Fibroblast of skin of scalp (primary cell): ENCODE results near the gene PIH1D2. TPM values are rescaled to one million over a fixed set of nuclear protein-coding genes. Genes with fewer than 3 reads are reported as not detected.
"Not testable (repeated sequence)": the region's sequence is repeated elsewhere in the genome, so short reads cannot be mapped to it uniquely, and the experiment has no call there.

ENCODE experiments used
- DNase-seq: peaks from one replicate; pipeline ENCODE4 v3.0.0-alpha.2; 2013
- polyA plus RNA-seq, 2 experiments: library from polyadenylated mRNA; unstranded; fragments of 120-200 nt; gene quantifications; one replicate each; pipeline ENCODE4 v1.2.1, GENCODE V29; 2013; ENCODE audit not compliant: insufficient read length in 2 of 2

PIH1D2 gene
- 2.5 TPM for polyA plus RNA-seq (2013, experiment 1 of 2; ENCODE audit: insufficient read length)
- polyA plus RNA-seq (2013, experiment 2 of 2; ENCODE audit: insufficient read length), result 1.7 TPM

- DNase-seq, result peak; percentile 91
Observed at GRCh38 chr11:112073941-112074811, at the start of gene PIH1D2, which contains the start of gene NKAPD1. Gene PIH1D2, minus strand, starts transcription at chr11:112074017. Its CDS starts 843 bp downstream, at chr11:112073174. Gene NKAPD1, plus strand, starts transcription at chr11:112074299. Its CDS starts 1,276 bp downstream, at chr11:112075575.

GRCh38 chr11:112123129-112123528 lies 49.3 kb upstream of the PIH1D2 start:
- DNase-seq, result no peak

GRCh38 chr11:112121981-112122615 lies 48.3 kb upstream of the PIH1D2 start:
- DNase-seq, result no peak

- DNase-seq, result no peak
Observed at GRCh38 chr11:112118176-112118575, 44.4 kb upstream of the PIH1D2 start.

GRCh38 chr11:112115386-112115785 lies 41.6 kb upstream of the PIH1D2 start:
- no peak for DNase-seq

GRCh38 chr11:112114460-112114859 lies 40.6 kb upstream of the PIH1D2 start:
- no peak for DNase-seq

GRCh38 chr11:112113539-112114457 lies 40.0 kb upstream of the PIH1D2 start:
- DNase-seq, result peak; percentile 69

GRCh38 chr11:112106070-112106469 lies 32.3 kb upstream of the PIH1D2 start:
- no peak for DNase-seq

GRCh38 chr11:112103446-112103845 lies 29.6 kb upstream of the PIH1D2 start:
- DNase-seq, result no peak

- DNase-seq, result peak; percentile 28
Observed at GRCh38 chr11:112100462-112100861, 26.6 kb upstream of the PIH1D2 start.

GRCh38 chr11:112097734-112098528 lies 24.1 kb upstream of the PIH1D2 start:
- DNase-seq, result no peak

GRCh38 chr11:112096194-112096593 lies 22.4 kb upstream of the PIH1D2 start:
- no peak for DNase-seq

- DNase-seq, result not testable (repeated sequence)
Observed at GRCh38 chr11:112095302-112095701, 21.5 kb upstream of the PIH1D2 start.

- DNase-seq, result no peak
Observed at GRCh38 chr11:112087212-112087611, 13.4 kb upstream of the PIH1D2 start.

GRCh38 chr11:112086422-112087191 lies 12.8 kb upstream of the PIH1D2 start, which contains the start of the genes SDHD and TIMM8B:
Gene SDHD, plus strand, starts transcription at chr11:112086873. Its CDS starts 35 bp downstream, at chr11:112086908.
Gene TIMM8B, minus strand, starts transcription at chr11:112086756. Its CDS starts 33 bp downstream, at chr11:112086723.
- peak; percentile 98 for DNase-seq

GRCh38 chr11:112085822-112086421 lies 12.1 kb upstream of the PIH1D2 start:
- DNase-seq, result peak; percentile 20

GRCh38 chr11:112082729-112083128 lies 8.9 kb upstream of the PIH1D2 start:
- no peak for DNase-seq

GRCh38 chr11:112062923-112063322 lies 10.9 kb downstream of the PIH1D2 start:
- DNase-seq, result no peak

- DNase-seq, result no peak
Observed at GRCh38 chr11:112058103-112058502, 15.7 kb downstream of the PIH1D2 start.

- DNase-seq, result no peak
Observed at GRCh38 chr11:112057170-112057569, 16.6 kb downstream of the PIH1D2 start.
